ENCODE data around the gene TAPT1. TPM values are rescaled to one million over a fixed set of nuclear protein-coding genes. Genes with fewer than 3 reads are reported as not detected.

Gene TAPT1
- polyA plus RNA-seq, 1 donor from 2014 or later = 34.2 TPM

- no peaks in the 10 kb centered on the region for H4K20me1 ChIP-seq (ENCODE audit: insufficient read depth)
Observed at GRCh38 chr4:16168710-16169388, 57.4 kb downstream of the TAPT1 start.

DNA sequence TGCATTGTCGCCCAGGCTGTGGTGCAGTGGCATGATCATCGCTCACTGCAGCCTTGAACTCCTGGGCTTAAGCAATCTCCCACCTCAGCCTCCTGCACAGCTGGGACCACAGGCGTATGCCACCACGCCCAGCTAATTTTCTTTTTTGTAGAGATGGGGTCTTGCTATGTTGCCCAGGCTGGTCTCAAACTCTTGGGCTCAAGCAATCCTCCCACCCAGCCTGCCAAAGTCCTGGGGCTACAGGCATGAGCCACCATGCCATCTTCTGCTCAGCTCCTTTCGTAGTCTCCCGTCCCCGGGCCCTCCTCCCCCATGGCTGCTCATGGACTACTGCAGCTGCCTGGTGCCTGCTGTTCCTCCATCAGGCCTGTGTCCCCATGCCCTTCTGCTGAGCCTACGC, 58.1 kb downstream of the TAPT1 start:
- H3K4me2 ChIP-seq (ENCODE audit: low read length) = no peak overlapping the region
- TF ChIP-seq EZH2 (IDR thresholded peaks at IDR 0.05; ENCODE audit: borderline replicate concordance, insufficient read depth, low read length, poor library complexity, severe bottlenecking) = no peak
- TF ChIP-seq, protein P1, sequence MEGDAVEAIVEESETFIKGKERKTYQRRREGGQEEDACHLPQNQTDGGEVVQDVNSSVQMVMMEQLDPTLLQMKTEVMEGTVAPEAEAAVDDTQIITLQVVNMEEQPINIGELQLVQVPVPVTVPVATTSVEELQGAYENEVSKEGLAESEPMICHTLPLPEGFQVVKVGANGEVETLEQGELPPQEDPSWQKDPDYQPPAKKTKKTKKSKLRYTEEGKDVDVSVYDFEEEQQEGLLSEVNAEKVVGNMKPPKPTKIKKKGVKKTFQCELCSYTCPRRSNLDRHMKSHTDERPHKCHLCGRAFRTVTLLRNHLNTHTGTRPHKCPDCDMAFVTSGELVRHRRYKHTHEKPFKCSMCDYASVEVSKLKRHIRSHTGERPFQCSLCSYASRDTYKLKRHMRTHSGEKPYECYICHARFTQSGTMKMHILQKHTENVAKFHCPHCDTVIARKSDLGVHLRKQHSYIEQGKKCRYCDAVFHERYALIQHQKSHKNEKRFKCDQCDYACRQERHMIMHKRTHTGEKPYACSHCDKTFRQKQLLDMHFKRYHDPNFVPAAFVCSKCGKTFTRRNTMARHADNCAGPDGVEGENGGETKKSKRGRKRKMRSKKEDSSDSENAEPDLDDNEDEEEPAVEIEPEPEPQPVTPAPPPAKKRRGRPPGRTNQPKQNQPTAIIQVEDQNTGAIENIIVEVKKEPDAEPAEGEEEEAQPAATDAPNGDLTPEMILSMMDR (IDR thresholded peaks at IDR 0.05; ENCODE audit: poor library complexity, severe bottlenecking) = no peak
- no peak for TF ChIP-seq RAD21 (conservative IDR thresholded peaks at IDR 0.05)
- no peak for TF ChIP-seq SMC3 (conservative IDR thresholded peaks at IDR 0.05; ENCODE audit: poor library complexity)
- no peak for TF ChIP-seq EP300 (conservative IDR thresholded peaks at IDR 0.05; ENCODE audit: poor library complexity, severe bottlenecking)
- no peak for TF ChIP-seq POLR2AphosphoS5 (IDR thresholded peaks at IDR 0.05)
- no peak for TF ChIP-seq TAF1 (IDR thresholded peaks at IDR 0.05; ENCODE audit: low read depth)
- TF ChIP-seq MXI1 (conservative IDR thresholded peaks at IDR 0.05; ENCODE audit: poor library complexity, severe bottlenecking) = no peak

More at GRCh38 chr4:16168710-16169388, 57.4 kb downstream of the TAPT1 start:
- no peaks in the 10 kb centered on the region for H3K79me2 ChIP-seq (replicated peaks; ENCODE audit: insufficient read depth, low read length)
- no peaks in the 10 kb centered on the region for H3K9me2 ChIP-seq (ENCODE audit: insufficient read depth, low read length)
- H3K4me3 ChIP-seq (ENCODE audit: low read length) = no peak overlapping the region
- no peaks in the 10 kb centered on the region for H3F3A ChIP-seq (ENCODE audit: insufficient read depth, low read length, poor library complexity, severe bottlenecking)
- no peaks in the 10 kb centered on the region for H3K9me3 ChIP-seq (ENCODE audit: low read length)
- no peak for TF ChIP-seq EZH2 (IDR thresholded peaks at IDR 0.05; ENCODE audit: borderline replicate concordance, insufficient read depth, low read length, poor library complexity, severe bottlenecking)
- TF ChIP-seq MXI1 (conservative IDR thresholded peaks at IDR 0.05; ENCODE audit: poor library complexity, severe bottlenecking) = no peak
- TF ChIP-seq EP300 (conservative IDR thresholded peaks at IDR 0.05; ENCODE audit: poor library complexity, severe bottlenecking) = no peak
- no peak for TF ChIP-seq RAD21 (conservative IDR thresholded peaks at IDR 0.05)
- TF ChIP-seq TAF1 (IDR thresholded peaks at IDR 0.05; ENCODE audit: low read depth) = no peak
- no peak for TF ChIP-seq POLR2AphosphoS5 (IDR thresholded peaks at IDR 0.05)
- TF ChIP-seq SMC3 (conservative IDR thresholded peaks at IDR 0.05; ENCODE audit: poor library complexity) = no peak
- TF ChIP-seq, protein P1 (IDR thresholded peaks at IDR 0.05; ENCODE audit: poor library complexity, severe bottlenecking) = no peak
- TF ChIP-seq REST (IDR thresholded peaks at IDR 0.05; ENCODE audit: borderline replicate concordance) = no peak
- no peak overlapping the region for H3K9ac ChIP-seq (ENCODE audit: low read length)
- H2AFZ ChIP-seq (ENCODE audit: low read depth, low read length) = no peak overlapping the region
- H3K36me3 ChIP-seq (ENCODE audit: insufficient read depth, low read length) = peaks cover 6% of the 10 kb centered on the region
- no peak overlapping the region for H3K27ac ChIP-seq (ENCODE audit: low read length)
- H3K4me2 ChIP-seq (ENCODE audit: low read length) = no peak overlapping the region
- no peaks in the 10 kb centered on the region for H3K27me3 ChIP-seq (ENCODE audit: insufficient read depth, low read depth, low read length)

More for the DNA sequence above, 58.1 kb downstream of the TAPT1 start:
- Histone ChIP-seq H3K36me3 (ENCODE audit: insufficient read depth, low read length) (peaks cover 11% of the 10 kb centered on the region), H3K9me2 (ENCODE audit: insufficient read depth, low read length) (no peaks in the 10 kb centered on the region), H3K9ac (ENCODE audit: low read length) (no peak overlapping the region), H4K20me1 (ENCODE audit: insufficient read depth) (no peaks in the 10 kb centered on the region), H2AFZ (ENCODE audit: low read depth, low read length) (no peak overlapping the region), H3K79me2 (replicated peaks; ENCODE audit: insufficient read depth, low read length) (no peaks in the 10 kb centered on the region), H3K27me3 (ENCODE audit: insufficient read depth, low read depth, low read length) (no peaks in the 10 kb centered on the region), H3K9me3 (ENCODE audit: low read length) (no peaks in the 10 kb centered on the region), H3F3A (ENCODE audit: insufficient read depth, low read length, poor library complexity, severe bottlenecking) (no peaks in the 10 kb centered on the region), H3K4me3 (ENCODE audit: low read length) (no peak overlapping the region), H3K27ac (ENCODE audit: low read length) (no peak overlapping the region)
